Ishikawa (cell line): ENCODE data around the gene GPT2.

Experiments
- CEBPB ChIP-seq: IDR thresholded peaks from 2 replicates; pipeline ENCODE4 v1.6.1; 2012
- CREB1 ChIP-seq: IDR thresholded peaks from 2 replicates; pipeline ENCODE4 v1.6.1; 2012; ENCODE audit warnings: low read depth
- EGR1 ChIP-seq: IDR thresholded peaks from 2 replicates; pipeline ENCODE4 v1.6.1; 2012
- EP300 ChIP-seq: IDR thresholded peaks from 2 replicates; pipeline ENCODE4 v1.6.1; 2012; ENCODE audit warnings: borderline replicate concordance
- FOXM1 ChIP-seq: IDR thresholded peaks from 2 replicates; pipeline ENCODE4 v1.6.1; 2012; ENCODE audit warnings: low read depth, borderline replicate concordance
- MAX ChIP-seq: IDR thresholded peaks from 2 replicates; pipeline ENCODE4 v1.6.1; 2012
- NFIC ChIP-seq: IDR thresholded peaks from 2 replicates; pipeline ENCODE4 v1.6.1; 2012
- RAD21 ChIP-seq: IDR thresholded peaks from 2 replicates; pipeline ENCODE4 v1.6.1; 2012; ENCODE audit warnings: low read depth
- REST ChIP-seq: IDR thresholded peaks from 2 replicates; pipeline ENCODE4 v1.6.1; 2012; ENCODE audit warnings: low read depth, mild to moderate bottlenecking
- TAF1 ChIP-seq: IDR thresholded peaks from 2 replicates; pipeline ENCODE4 v1.6.1; 2012; ENCODE audit warnings: low read depth, mild to moderate bottlenecking
- TCF12 ChIP-seq: IDR thresholded peaks from 2 replicates; pipeline ENCODE4 v1.6.1; 2012; ENCODE audit warnings: low read depth
- TEAD4 ChIP-seq: IDR thresholded peaks from 2 replicates; pipeline ENCODE4 v1.6.1; 2012
- YY1 ChIP-seq: IDR thresholded peaks from 2 replicates; pipeline ENCODE4 v1.6.1; 2012; ENCODE audit warnings: low read depth
- ZBTB7A ChIP-seq: IDR thresholded peaks from 2 replicates; pipeline ENCODE4 v1.6.1; 2012; ENCODE audit warnings: low read depth
- TF ChIP-seq, protein P1 (sequence below): IDR thresholded peaks from 2 replicates; pipeline ENCODE4 v1.6.1; 2012

GPT2 gene

DNA sequence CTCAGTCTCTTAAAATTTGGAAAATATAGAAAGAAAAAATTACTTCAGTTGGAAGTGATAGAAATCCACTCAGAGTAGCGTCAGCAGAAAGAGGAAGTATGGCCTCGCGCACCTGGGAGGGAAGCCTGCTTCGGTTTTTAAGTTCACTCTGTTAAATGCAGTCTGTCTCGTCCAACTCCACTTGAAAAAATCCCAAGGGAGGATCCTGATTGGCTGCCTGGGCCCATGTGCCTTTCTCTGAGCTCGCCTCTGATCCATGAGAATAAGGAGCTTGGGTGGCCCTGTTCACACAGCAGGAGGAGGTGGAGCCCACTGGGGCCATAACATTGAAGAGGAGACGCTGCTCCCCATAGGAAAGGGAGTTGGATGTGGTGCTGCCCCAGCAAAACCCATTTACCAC is 48.6 kb downstream of the GPT2 start:
- TF ChIP-seq, protein P1, sequence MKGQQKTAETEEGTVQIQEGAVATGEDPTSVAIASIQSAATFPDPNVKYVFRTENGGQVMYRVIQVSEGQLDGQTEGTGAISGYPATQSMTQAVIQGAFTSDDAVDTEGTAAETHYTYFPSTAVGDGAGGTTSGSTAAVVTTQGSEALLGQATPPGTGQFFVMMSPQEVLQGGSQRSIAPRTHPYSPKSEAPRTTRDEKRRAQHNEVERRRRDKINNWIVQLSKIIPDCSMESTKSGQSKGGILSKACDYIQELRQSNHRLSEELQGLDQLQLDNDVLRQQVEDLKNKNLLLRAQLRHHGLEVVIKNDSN: peak; percentile 64
- no peak for TF ChIP-seq REST

DNA sequence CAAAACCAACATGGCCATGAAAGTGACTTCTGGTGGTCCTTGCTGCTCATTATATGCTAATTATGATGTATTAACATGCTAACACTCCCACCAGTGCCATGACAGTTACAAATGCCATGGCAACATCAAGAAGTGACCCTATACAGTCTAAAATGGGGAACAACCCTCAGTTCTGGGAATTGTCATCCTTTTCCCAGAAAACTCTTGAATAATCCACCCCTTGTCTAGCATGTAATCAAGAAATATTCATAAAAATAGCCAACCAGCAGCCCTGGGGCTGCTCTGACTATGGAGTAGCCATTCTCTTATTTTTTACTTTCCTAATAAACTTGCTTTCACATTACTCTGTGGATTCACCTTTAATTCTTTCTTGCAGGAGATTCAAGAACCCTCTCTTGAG is 53.4 kb downstream of the GPT2 start:
- TF ChIP-seq CREB1 (no peak), NFIC (no peak), TEAD4 (no peak), CEBPB (no peak), TAF1 (no peak), TCF12 (no peak), FOXM1 (no peak), EP300 (no peak), EGR1 (no peak)

- TF ChIP-seq RAD21: peak; percentile 84
- TF ChIP-seq EGR1: no peak
Observed at GRCh38 chr16:46947900-46948547, 63.9 kb downstream of the GPT2 start.

GRCh38 chr16:46948548-46949166 is 64.5 kb downstream of the GPT2 start:
- TF ChIP-seq NFIC (no peak), REST (no peak), TCF12 (no peak), EGR1 (no peak), ZBTB7A (no peak), RAD21 (no peak), CEBPB (no peak), MAX (no peak)
- TF ChIP-seq, protein P1: no peak

DNA sequence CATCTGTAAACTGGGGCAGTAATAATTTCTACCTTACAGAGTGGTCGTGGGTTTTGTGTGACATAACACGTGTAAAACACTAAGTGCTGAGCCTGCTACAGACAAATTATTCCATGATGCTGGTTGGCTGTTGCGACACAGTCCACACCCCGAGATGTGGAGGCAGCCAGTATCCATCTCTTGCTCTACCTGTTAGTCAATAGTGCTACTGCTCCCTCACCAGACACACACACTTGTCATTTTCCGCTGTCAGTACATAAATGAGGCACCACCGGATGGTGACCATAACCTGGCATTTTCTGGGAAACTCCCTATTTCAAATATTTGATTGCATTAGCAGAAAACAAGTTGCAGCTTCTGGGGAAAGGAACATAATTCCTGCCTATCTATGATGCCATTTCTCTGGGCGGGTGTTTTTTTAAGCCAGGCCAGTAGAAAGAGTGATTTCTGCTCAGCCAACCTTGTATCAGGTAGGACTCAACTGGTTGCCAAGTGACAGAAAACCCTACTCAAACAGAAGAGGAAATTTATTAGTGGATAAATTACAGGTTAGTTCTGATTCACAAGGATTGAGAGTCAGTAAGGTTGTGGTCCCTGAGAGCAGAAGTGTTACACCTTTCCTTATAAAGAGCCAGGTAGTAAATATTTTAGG is 65.2 kb downstream of the GPT2 start:
- TF ChIP-seq RAD21 (no peak), CEBPB (0 out of 2 replicates have a peak, but pooled peaks have one; percentile 30)

- TF ChIP-seq CREB1 (no peak), REST (no peak), TCF12 (no peak), TEAD4 (no peak), ZBTB7A (no peak), NFIC (no peak), EP300 (no peak), EGR1 (no peak), CEBPB (no peak), MAX (no peak), TAF1 (no peak), FOXM1 (no peak), RAD21 (no peak), YY1 (no peak)
- TF ChIP-seq, protein P1: no peak
Observed at GRCh38 chr16:46950009-46950408, 65.8 kb downstream of the GPT2 start.
